Astrocyte of the hippocampus (primary cell): Measurements from ENCODE around the gene FRK.
A peak's percentile ranks its signal among the peaks of the same experiment; 100 is the strongest.
"Not testable (repeated sequence)": the region's sequence is repeated elsewhere in the genome, so short reads cannot be mapped to it uniquely, and the experiment has no call there.

ENCODE experiments used
- DNase-seq: peaks from one replicate; pipeline ENCODE4 v3.0.0; 2011; ENCODE audit warnings: low read depth, low spot score

Gene FRK

DNA sequence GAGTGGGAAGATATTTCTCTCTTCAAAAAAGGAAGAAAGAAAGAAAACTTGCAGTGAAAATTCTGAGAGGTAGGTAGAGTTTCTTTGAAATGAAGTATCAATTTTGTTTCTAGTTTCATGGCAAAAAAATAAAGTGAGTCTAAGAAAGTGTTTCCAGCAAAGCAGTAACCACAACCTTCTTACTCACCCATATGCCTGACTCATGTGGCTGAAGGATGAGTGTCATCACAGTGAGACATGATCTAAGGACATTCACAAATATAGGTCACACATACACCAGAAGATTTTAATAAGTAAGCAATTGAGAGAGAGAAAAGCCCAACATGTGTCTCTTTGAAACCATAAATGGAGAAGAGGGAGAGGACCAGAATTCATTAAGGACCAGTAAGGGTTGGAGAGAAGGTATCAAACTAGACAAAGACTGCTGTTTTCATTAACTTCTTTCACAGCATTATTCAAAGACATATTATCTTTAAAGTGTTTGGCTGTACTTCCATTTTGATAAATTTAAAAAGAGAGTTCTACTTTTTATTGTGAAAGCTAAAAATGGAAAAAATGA, 169.5 kb downstream of the FRK start:
- peak; percentile 55 for DNase-seq

- DNase-seq, result no peak
Observed at GRCh38 chr6:115890238-115890637, 170.5 kb downstream of the FRK start.

- DNase-seq, result not testable (repeated sequence)
Observed at GRCh38 chr6:115888687-115889470, 171.8 kb downstream of the FRK start.

DNA sequence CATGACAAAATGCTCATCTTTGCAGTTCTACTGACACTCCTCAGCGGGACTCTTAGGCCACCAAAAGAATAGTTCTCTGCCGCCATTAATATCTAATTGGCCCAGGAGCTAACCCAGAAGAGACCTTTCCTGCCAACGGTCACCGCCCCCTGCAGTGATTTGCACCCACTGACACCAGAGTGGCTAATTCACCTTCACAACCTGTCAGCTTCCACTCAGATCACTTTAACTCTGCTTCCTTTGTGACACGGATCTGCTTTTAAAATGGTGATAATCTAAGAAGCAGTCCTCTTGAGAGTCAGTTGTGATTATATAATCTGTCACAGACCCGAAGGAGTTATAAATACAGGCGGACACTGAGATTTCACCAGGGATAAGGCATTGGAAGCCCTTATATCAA, 172.8 kb downstream of the FRK start:
- no peak for DNase-seq

GRCh38 chr6:115885636-115886366, 174.9 kb downstream of the FRK start:
- DNase-seq, result no peak

DNA sequence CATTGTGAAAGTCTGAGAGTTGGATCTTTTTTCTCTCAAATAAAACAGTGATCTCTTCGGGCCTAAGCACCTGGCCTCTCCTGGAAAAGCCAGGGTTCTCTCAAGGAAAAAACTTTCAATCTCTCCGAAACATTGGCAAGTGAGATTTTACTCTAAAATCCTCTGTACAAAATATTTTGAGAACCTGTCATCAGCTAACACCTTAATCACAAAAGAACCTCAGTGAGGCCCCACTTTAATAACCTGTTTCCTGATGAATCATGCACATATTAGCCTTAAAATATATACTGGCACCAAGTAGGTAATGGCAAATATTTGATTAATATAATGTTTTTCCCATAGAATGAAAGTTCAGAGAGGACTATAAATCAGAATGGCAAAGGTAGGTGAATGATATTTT, 177.9 kb downstream of the FRK start:
- no peak for DNase-seq

GRCh38 chr6:115882174-115882573, 178.5 kb downstream of the FRK start:
- DNase-seq, result no peak
